Activated naive CD4-positive, alpha-beta T cell (primary cell): Measurements from ENCODE around the gene OTUB1.

Experiments used
- DNase-seq, 4 experiments: peaks; one replicate each; lab custom pipeline; 2025; lab: John Stamatoyannopoulos, UW

Gene OTUB1

DNA sequence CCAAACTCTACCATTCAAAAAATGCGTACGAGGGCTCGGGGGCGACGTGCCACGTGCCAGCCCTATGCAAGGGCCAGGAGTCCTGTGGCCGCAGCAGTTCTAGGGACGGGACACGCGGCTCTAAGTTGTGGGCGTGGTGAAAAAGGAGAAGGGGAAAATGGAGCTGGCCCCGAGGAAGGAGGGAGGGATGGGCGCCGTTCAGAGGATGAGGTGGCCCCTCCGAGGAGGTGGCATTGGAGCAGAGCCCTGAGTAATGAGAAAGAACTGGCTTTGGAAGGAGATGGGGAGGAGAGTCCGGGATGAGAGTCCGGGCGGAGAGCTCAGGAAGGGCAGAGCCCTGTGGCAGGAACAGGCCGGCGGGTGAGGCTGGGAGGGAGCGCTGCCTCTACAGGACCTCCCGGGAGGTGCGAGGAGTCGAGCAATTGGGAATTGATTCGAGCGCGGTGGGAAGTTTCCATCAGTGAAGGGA is 21.0 kb downstream of the OTUB1 start:
- DNase-seq = no peak

- no peak for DNase-seq
These were observed 21.5 kb downstream of the OTUB1 start for GRCh38 chr11:64007629-64008282.

DNA sequence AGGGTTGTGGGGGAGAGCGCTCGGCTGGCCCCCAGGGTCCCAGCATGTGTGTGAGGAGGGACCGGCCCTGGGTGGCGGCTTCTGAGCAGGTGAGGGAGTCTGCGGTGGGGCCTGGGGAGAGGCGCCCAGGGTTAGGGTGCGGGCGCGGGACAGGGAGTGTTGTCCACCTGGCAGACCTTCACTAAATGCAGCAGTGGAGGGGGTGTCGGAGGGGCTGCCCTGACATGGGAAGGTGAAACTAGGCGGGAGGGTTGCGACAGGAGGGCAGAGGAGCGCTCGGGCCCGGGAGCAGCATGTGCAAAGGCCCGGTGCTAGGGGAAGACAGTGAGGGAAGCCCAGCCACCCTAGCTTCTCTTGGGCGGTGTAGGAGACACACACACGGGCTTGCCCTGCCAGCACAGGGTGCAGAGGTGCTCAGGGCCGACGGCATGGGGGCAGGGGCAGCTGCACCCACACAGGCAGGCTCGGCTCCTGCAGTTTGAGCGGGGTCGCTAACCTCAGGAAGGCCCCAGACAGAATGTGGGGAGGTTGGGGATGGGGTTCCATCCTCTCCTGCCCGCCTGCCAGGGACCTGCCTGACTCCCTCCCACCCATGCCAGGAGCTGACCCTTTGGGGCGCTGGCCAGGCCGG is 22.2 kb downstream of the OTUB1 start:
- no peak for DNase-seq

DNA sequence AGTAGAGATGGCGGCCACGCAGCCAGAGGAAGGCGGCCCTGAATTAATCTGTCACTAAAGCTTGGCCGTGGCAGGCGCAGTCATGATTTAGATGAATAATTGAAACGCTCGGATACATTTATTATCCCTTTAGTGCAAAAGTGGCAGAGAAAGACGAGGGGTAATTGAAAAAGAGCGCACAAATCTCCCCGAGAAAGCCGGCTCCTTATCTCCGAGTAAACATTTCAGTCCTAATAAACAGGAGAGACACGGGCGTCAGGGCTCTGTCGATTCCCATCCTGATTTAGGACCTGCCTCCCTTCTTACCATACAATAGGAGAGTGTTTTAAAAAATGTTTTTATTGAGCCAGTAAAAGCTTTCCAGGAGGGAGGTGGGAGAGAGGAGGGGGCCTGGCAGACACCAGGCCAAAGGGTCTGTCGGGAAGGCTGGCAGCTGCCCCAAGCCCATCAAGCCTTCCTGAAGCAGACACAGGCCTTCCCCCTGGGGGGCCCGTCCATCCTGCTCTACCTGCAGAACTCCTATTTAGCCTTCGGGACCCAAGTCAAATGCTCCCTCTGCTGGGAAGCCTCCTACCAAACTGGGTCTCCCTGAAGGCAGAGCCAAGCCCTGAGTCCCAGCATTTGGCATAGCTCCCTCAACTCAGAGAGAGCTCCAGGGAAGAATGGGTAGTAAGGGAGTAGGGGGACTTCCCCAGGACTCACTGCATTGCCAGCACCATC is 22.8 kb downstream of the OTUB1 start:
- no peak for DNase-seq

GRCh38 chr11:64009710-64010109 is 23.5 kb downstream of the OTUB1 start:
- no peak for DNase-seq

GRCh38 chr11:64010783-64011182 is 24.5 kb downstream of the OTUB1 start:
- DNase-seq = no peak

GRCh38 chr11:64011371-64011770 is 25.1 kb downstream of the OTUB1 start:
- no peak for DNase-seq

- DNase-seq = no peak
These were observed 27.1 kb downstream of the OTUB1 start for GRCh38 chr11:64013141-64013896.

DNA sequence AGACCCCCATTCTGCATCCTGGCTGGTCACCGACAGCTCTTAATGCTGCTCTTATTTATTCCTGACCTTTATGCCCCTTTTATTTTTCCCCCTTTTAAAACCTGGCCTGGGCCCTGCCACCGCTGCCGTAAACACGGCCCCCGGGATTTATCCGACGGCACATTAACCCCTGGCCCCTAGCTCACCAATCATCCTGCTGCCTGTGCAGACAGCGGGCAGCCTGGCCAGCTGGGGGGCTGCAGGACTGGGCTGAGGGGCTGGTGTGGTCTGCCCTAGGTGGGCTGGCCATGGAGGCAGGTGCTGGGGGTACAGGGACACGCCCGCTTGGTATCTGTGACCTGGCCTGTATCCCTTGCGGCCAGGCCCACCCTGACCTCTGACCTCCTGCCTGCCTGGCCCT is 28.1 kb downstream of the OTUB1 start:
- DNase-seq = no peak

DNA sequence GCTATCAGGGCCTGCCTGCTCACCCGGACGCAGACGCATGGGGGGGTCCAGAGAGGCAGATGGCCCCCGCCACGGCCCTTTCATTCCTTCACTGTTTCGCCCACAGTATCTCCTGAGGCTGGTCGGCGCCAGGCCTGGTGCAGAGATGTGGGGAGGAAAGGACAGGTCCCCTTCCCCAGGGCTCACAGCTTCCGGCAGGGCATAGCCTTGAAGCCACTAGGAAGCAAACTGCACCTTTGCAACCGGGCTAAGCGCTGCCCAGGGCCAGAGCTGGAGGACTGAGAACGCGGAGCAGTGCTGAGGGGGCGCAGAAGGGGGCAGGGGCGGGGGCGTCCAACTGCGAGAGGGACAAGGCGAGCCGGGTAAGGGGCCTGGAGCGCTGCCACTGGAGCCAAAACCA is 29.3 kb downstream of the OTUB1 start:
- no peak for DNase-seq

DNA sequence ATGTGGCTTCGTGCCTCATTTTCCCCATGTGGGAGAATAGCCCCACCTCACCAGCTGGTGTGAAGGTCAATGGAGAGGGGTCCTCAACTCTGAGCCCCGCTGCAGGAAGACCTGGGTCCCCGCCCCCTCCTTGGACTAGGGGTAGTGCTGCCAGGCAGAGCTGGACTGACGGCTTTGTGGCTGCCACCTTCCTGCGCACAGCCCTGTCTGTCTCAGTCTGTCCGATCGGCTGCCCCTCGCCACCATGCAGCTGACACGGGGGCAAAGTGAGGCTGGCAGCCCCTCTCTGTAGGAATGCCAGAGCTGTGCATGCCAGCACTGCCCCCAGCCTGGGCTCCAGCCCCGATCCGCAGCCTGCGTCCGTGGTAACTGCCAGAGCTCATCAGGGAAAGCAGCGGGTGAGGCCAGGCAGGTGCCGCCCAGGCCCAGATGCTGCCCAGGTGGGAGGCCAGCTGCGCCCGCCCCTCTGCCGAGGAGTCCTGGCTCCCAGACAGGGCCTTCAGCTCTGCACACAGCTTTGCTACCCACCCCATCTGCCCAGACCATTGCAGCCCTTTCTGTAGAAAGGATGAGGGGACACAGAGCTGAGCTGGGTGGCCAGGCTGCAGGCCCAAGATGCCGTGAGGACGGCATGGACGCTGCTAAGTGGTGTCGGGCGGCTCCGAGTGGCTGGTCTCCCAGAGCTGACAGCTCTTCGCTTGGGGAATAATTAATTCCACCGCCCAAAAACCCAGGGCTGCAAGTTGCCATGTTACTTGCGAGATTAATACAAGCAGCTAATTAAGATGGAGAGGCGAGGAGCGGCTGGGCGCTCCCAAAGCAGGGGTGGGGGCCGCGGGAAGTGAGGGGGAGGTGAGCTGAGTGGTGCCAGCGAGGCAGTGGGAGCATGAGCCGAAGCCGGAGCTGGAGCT is 30.0 kb downstream of the OTUB1 start:
- no peak for DNase-seq

GRCh38 chr11:64017945-64018224 is 31.6 kb downstream of the OTUB1 start:
- DNase-seq = no peak

DNA sequence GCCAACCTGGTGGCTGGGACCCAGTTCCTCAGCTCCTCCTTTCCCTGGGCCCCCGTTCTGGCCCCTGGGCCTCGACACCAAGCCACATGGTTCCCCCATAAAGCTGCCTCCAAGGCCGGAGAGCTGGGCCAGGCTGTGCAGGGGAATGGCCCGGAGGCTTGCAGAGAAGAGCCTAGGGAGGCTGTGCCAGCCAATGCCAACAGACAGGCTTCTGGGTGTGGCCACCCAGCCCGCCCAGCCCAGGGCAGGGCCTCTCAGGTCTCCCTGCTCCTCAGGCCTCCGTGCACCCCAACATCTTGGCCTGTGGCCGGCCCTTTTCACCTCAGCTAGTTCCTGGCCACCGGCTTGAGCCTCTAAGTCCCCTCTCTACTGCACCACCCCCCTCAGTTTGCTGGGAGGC is 32.1 kb downstream of the OTUB1 start:
- no peak for DNase-seq

DNA sequence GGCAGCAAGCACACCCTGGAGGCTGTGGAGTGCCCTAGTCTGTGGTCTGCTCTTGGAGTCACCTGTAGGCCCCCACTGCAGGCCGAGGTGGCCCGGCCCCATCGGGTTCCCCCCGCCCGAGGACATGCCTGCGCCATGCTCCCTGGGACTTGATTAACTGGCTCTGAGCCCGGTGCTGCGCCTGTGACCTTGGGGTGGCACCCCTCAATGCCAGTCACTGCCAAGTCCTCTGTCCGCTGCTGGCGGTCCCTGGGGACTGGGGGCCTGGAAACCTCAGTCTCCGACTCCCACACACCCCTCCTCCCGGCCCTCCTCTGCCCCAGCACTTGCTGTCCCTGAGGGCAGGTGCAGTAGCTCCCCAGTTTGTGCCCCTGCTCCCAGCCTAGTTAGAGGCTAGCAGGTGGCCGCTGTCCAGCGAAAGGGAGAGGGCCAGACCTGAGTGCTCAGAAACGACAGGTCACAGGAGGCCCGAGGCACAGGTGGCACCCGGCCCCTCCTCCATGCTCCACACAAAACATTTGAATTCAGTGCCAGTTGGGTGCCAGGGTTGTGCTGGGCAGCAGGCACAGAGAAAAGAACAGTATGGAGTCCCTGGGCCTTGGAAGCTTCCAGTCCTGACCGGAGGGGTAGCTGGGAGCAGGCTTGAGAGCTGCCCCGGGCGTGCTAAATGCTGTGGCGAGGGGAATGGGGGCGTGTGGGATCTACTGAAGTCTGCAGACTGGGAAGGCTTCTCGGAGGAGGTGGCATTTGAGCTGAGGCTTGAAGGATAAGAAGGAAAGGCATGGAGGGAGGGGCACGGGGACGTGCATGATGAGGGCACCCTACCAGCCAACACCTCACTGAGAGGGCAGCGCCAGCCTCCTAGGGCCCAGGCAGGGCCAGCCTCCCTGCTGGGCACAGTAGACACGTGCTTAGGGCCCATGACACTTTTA is 33.1 kb downstream of the OTUB1 start:
- DNase-seq = no peak

DNA sequence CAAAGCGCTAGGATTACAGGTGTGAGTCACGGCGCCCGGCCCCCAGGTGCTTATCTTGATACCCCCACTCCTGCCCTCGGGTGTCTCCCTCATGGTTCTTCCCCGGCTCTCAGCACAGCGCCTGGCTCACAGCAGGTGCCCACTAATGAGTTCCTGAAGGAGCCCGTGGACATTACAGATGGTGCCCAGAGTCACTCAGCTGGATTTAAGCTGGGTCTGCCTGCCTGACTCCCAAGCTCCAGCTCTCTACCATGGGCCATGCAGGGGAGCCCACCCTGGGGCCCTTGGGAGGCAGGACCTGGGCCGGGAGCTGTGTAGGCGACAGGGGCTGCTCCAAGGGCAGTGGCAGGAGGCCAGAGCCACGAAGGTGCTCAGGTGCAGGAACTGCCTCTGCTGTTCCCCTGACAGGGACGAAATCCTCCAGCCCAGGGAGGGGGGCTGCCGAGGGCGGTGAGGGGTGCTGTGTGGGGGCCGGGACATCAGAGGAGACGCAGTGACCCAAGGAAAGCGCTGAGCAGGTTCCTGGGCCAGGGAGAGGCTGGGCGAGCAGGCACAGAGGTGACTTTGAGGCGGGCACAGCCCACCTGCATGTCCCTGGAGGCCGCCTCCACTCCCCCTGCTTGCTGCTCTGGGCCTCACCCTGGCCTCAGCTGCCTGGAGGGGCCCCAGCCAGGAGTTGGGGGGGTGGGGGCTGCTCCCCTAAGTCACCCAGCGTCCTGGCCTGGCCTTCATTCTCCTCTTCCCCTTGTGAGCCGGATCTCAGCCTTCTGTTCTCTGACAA is 34.9 kb downstream of the OTUB1 start:
- no peak for DNase-seq

GRCh38 chr11:64021757-64022093 is 35.5 kb downstream of the OTUB1 start:
- no peak for DNase-seq

- no peak for DNase-seq
These were observed 36.0 kb downstream of the OTUB1 start for GRCh38 chr11:64022125-64022784.

- no peak for DNase-seq
These were observed 37.8 kb downstream of the OTUB1 start for GRCh38 chr11:64023712-64024710.
